Prostate gland (tissue), 2 donors: ENCODE results near the gene SLC38A1. TPM values are rescaled to one million over a fixed set of nuclear protein-coding genes. Genes with fewer than 3 reads are reported as not detected.
A peak's percentile ranks its signal among the peaks of the same experiment; 100 is the strongest.

Experiments used
- DNase-seq: peaks from one replicate; pipeline ENCODE4 v3.0.0-alpha.2; 2019; ENCODE audit warnings: low spot score
- H3K27ac ChIP-seq, 2 donors: fragments of 200-600 bp; sonication (generic); 2 replicates each; pipeline ENCODE4 v1.5.1; 2017 to 2019
- H3K27me3 ChIP-seq: fragments of 200-600 bp; sonication (generic); replicated peaks from 2 replicates; pipeline ENCODE4 v1.5.1; 2019; ENCODE audit not compliant: insufficient read depth
- H3K36me3 ChIP-seq, 2 donors: fragments of 200-600 bp; sonication (generic); 1 replicate in 1 of 2; 2 replicates in 1 of 2; pipeline versions ENCODE4 v1.5.1 to v1.8.1; 2017 to 2019
- H3K4me1 ChIP-seq: fragments of 200-600 bp; sonication (generic); replicated peaks from 2 replicates; pipeline ENCODE4 v1.5.1; 2019
- H3K4me3 ChIP-seq, 2 donors: fragments of 200-600 bp; sonication (generic); 2 replicates each; pipeline ENCODE4 v1.5.1; 2017 to 2019
- H3K9me3 ChIP-seq: fragments of 200-600 bp; sonication (generic); 2 replicates; pipeline ENCODE4 v1.5.1; 2017
- CTCF ChIP-seq, 4 experiments: fragments of 200-600 bp in 2 of 4; fragments of 450-650 bp in 2 of 4; sonication (generic) in 2 of 4; IDR thresholded peaks; 1 replicate in 3 of 4; 2 replicates in 1 of 4; pipeline ENCODE4 v1.5.1; 2016 to 2019; ENCODE audit warnings: antibody characterized with exemption in 4 of 4, mild to moderate bottlenecking in 2 of 4, moderate library complexity in 2 of 4
- POLR2A ChIP-seq: fragments of 450-650 bp; IDR thresholded peaks from one replicate; pipeline ENCODE4 v1.6.1; 2016; ENCODE audit warnings: antibody characterized with exemption, mild to moderate bottlenecking
- POLR2AphosphoS5 ChIP-seq: sonication (generic); formaldehyde crosslinking; IDR thresholded peaks from one replicate; pipeline ENCODE4 v1.6.1; 2017; ENCODE audit warnings: antibody characterized with exemption
- WGBS: methylation state at CpG from one replicate; pipeline ENCODE4 v1.1.5; 2018; 5-methylcytosine and 5-hydroxymethylcytosine counted together
- intact Hi-C: fragments of 100-400 bp; cut with DNase I; formaldehyde crosslinking; loops from one replicate; pipeline ENCODE4 v1.14.2; 2022
- total RNA-seq, 2 donors: library from RNA; depleted of rRNA; stranded (reverse); fragments of >200 nt; gene quantifications; one replicate each; pipeline ENCODE4 v1.1.0, GENCODE V29; 2016

Gene SLC38A1
- total RNA-seq, 2 donors from 2014 or later = 24.1 to 45.1 TPM

- H3K4me3 ChIP-seq = no peak overlapping the region
- H3K4me1 ChIP-seq = no peaks in the 10 kb centered on the region
- TF ChIP-seq POLR2AphosphoS5 (no peak), CTCF (IDR thresholded peaks at IDR 0.05) (no peak), POLR2A (no peak)
- no peak for DNase-seq
- H3K27ac ChIP-seq = no peak overlapping the region
- 61% methylated on average over 2 of the region's 2 CpGs for WGBS
- no peaks in the 10 kb centered on the region for H3K9me3 ChIP-seq
- no peaks in the 10 kb centered on the region for H3K27me3 ChIP-seq
- intact Hi-C loops = no loop called here
- no peaks in the 10 kb centered on the region for H3K36me3 ChIP-seq
Measured at GRCh38 chr12:46188170-46188569, 80.7 kb downstream of the SLC38A1 start.

GRCh38 chr12:46187023-46187422 lies 81.8 kb downstream of the SLC38A1 start:
- Histone ChIP-seq H3K36me3 (no peaks in the 10 kb centered on the region), H3K9me3 (no peaks in the 10 kb centered on the region), H3K27ac (no peak overlapping the region), H3K4me3 (no peak overlapping the region), H3K27me3 (no peaks in the 10 kb centered on the region), H3K4me1 (no peaks in the 10 kb centered on the region)
- no peak for TF ChIP-seq POLR2A
- TF ChIP-seq POLR2AphosphoS5 = peak; percentile 36
- no peak for TF ChIP-seq CTCF (IDR thresholded peaks at IDR 0.05)
- intact Hi-C loops = no loop called here
- peak; percentile 60 for DNase-seq
- WGBS = 13% methylated on average over 3 of the region's 3 CpGs

- no peak for TF ChIP-seq POLR2AphosphoS5
- TF ChIP-seq POLR2A = no peak
- no peak for TF ChIP-seq CTCF (IDR thresholded peaks at IDR 0.05)
- Histone ChIP-seq H3K27me3 (no peaks in the 10 kb centered on the region), H3K9me3 (no peaks in the 10 kb centered on the region), H3K27ac (no peak overlapping the region), H3K4me3 (no peak overlapping the region), H3K4me1 (no peaks in the 10 kb centered on the region), H3K36me3 (no peaks in the 10 kb centered on the region)
- intact Hi-C loops = no loop called here
- no peak for DNase-seq
- WGBS = 94% methylated on average over 3 of the region's 3 CpGs
Measured at GRCh38 chr12:46186088-46186487, 82.8 kb downstream of the SLC38A1 start.

- H3K4me3 ChIP-seq = no peak overlapping the region
- H3K9me3 ChIP-seq = no peaks in the 10 kb centered on the region
- H3K36me3 ChIP-seq = no peaks in the 10 kb centered on the region
- H3K27ac ChIP-seq = no peak overlapping the region
- TF ChIP-seq CTCF (IDR thresholded peaks at IDR 0.05) (no peak), POLR2A (no peak), POLR2AphosphoS5 (no peak)
- intact Hi-C loops = no loop called here
- no peak for DNase-seq
- no peaks in the 10 kb centered on the region for H3K4me1 ChIP-seq
- no peaks in the 10 kb centered on the region for H3K27me3 ChIP-seq
- WGBS = 91% methylated on average over 3 of the region's 3 CpGs
Measured at GRCh38 chr12:46185686-46186085, 83.2 kb downstream of the SLC38A1 start.

- Histone ChIP-seq H3K27ac (no peak overlapping the region), H3K36me3 (no peaks in the 10 kb centered on the region), H3K4me3 (no peak overlapping the region), H3K4me1 (no peaks in the 10 kb centered on the region), H3K27me3 (no peaks in the 10 kb centered on the region), H3K9me3 (no peaks in the 10 kb centered on the region)
- 90% methylated on average over 13 of the region's 13 CpGs for WGBS
- intact Hi-C loops = no loop called here
- TF ChIP-seq POLR2AphosphoS5 = no peak
- TF ChIP-seq POLR2A = no peak
- no peak for TF ChIP-seq CTCF (IDR thresholded peaks at IDR 0.05)
- no peak for DNase-seq
Measured at GRCh38 chr12:46184798-46185595, 83.8 kb downstream of the SLC38A1 start.
